ENCODE data around the gene TRMT5. TPM values are rescaled to one million over a fixed set of nuclear protein-coding genes. Genes with fewer than 3 reads are reported as not detected.

TRMT5 gene
- total and polyA plus RNA-seq, 2 experiments from 2014 or later = 6.5 to 14.3 TPM

DNA sequence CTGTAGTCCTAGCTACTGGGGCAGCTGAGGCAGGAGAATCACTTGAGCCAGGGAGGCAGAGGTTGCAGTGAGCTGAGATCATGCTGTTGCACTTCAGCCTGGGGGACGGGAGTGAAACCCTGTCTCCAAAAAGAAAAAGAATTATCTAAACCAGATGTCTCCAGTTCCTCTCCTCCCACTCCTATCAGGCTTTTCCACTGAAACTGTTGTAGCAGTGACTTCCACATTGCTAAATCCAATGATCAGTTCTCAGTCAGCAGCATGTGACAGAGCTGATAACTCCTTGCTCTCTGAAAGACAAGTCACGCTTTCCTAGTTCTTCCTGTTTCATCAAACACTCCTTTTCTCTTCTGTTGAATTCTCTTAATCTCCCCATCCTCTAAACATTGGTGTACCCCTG lies 8.7 kb upstream of the TRMT5 start:
- Histone ChIP-seq H3K4me3 (no peak overlapping the region), H3K79me2 (no peaks in the 10 kb centered on the region), H3K4me2 (no peak overlapping the region), H3K27me3 (no peaks in the 10 kb centered on the region), H3K4me1 (ENCODE audit: insufficient read depth) (no peaks in the 10 kb centered on the region), H4K20me1 (ENCODE audit: insufficient read depth, poor library complexity, severe bottlenecking) (no peaks in the 10 kb centered on the region), H3K9me2 (replicated peaks; ENCODE audit: insufficient read depth) (no peaks in the 10 kb centered on the region), H3K36me3 (replicated peaks; ENCODE audit: insufficient read depth, low read depth) (no peaks in the 10 kb centered on the region), H3K9me3 (ENCODE audit: low read depth) (no peaks in the 10 kb centered on the region), H2AFZ (no peak overlapping the region), H3K27ac (no peak overlapping the region)
- TF ChIP-seq EZH2phosphoT487 (IDR thresholded peaks at IDR 0.05; ENCODE audit: low read depth, severe bottlenecking, unreplicated experiment) (no peak), EZH2 (IDR thresholded peaks at IDR 0.05; ENCODE audit: borderline replicate concordance) (no peak)
- TF ChIP-seq, protein P1, sequence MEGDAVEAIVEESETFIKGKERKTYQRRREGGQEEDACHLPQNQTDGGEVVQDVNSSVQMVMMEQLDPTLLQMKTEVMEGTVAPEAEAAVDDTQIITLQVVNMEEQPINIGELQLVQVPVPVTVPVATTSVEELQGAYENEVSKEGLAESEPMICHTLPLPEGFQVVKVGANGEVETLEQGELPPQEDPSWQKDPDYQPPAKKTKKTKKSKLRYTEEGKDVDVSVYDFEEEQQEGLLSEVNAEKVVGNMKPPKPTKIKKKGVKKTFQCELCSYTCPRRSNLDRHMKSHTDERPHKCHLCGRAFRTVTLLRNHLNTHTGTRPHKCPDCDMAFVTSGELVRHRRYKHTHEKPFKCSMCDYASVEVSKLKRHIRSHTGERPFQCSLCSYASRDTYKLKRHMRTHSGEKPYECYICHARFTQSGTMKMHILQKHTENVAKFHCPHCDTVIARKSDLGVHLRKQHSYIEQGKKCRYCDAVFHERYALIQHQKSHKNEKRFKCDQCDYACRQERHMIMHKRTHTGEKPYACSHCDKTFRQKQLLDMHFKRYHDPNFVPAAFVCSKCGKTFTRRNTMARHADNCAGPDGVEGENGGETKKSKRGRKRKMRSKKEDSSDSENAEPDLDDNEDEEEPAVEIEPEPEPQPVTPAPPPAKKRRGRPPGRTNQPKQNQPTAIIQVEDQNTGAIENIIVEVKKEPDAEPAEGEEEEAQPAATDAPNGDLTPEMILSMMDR (IDR thresholded peaks at IDR 0.05; ENCODE audit: poor library complexity) = no peak
- DNase-seq (ENCODE audit: low spot score) = no peak
- 69% methylated on average over 2 of the region's 2 CpGs for WGBS (ENCODE audit: low lambda C conversion rate, missing lambda C conversion rate)

DNA sequence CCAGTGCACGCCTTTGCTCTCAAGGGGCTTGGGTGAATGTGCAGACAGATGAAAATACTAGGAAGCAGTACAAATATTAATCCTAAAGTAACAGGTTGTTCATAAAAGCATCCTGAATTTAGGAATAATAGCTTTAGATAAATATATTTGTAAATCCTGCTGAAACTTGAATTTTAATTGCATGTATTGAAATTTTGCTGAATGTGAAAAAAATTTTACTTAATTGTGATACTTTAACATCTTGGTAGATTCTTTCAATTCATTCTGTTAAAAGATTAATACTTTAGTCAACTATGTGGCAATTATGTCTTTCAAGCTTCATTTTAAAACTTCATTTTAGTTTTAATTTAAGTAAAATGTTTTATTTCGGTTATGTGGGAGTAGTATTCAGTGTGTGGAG lies 5.6 kb upstream of the TRMT5 start:
- Histone ChIP-seq H3K4me3 (no peak overlapping the region), H4K20me1 (ENCODE audit: insufficient read depth, poor library complexity, severe bottlenecking) (no peaks in the 10 kb centered on the region), H3K79me2 (peaks cover 17% of the 10 kb centered on the region), H3K9me2 (replicated peaks; ENCODE audit: insufficient read depth) (no peaks in the 10 kb centered on the region), H3K4me1 (ENCODE audit: insufficient read depth) (peaks cover 6% of the 10 kb centered on the region), H3K36me3 (replicated peaks; ENCODE audit: insufficient read depth, low read depth) (no peaks in the 10 kb centered on the region), H3K4me2 (no peak overlapping the region), H2AFZ (no peak overlapping the region), H3K9me3 (ENCODE audit: low read depth) (no peaks in the 10 kb centered on the region), H3K27me3 (no peaks in the 10 kb centered on the region), H3K27ac (no peak overlapping the region)
- no peak for DNase-seq (ENCODE audit: low spot score)
- 96% methylated on average over 2 of the region's 2 CpGs for WGBS (ENCODE audit: low lambda C conversion rate, missing lambda C conversion rate)
- TF ChIP-seq EZH2phosphoT487 (IDR thresholded peaks at IDR 0.05; ENCODE audit: low read depth, severe bottlenecking, unreplicated experiment) (no peak), EZH2 (IDR thresholded peaks at IDR 0.05; ENCODE audit: borderline replicate concordance) (no peak)
- TF ChIP-seq, protein P1 (IDR thresholded peaks at IDR 0.05; ENCODE audit: poor library complexity) = no peak

DNA sequence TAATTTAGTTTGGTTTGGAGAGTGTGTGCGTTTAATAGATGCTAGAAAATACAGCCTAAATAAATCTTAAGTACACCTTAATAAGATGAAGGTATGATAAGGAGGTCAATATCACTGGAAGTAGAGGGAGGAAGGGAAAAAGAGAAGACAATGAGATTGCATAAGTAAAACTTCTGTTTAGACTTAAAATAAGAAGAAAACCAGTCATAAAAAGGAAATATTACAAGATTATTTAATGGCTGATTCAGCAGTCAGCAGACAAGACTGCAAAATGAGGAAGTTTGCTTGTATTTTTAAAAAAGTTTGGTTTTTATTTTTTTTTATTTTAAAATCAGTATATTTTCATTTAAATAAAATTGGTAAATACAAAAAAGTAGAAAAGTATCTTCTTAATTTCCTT lies 3.3 kb upstream of the TRMT5 start:
- Histone ChIP-seq H3K27me3 (no peaks in the 10 kb centered on the region), H2AFZ (no peak overlapping the region), H3K4me3 (no peak overlapping the region), H4K20me1 (ENCODE audit: insufficient read depth, poor library complexity, severe bottlenecking) (no peaks in the 10 kb centered on the region), H3K4me1 (ENCODE audit: insufficient read depth) (peaks cover 10% of the 10 kb centered on the region), H3K4me2 (no peak overlapping the region), H3K36me3 (replicated peaks; ENCODE audit: insufficient read depth, low read depth) (no peaks in the 10 kb centered on the region), H3K79me2 (peaks cover 32% of the 10 kb centered on the region), H3K9me2 (replicated peaks; ENCODE audit: insufficient read depth) (no peaks in the 10 kb centered on the region), H3K27ac (no peak overlapping the region), H3K9me3 (ENCODE audit: low read depth) (no peaks in the 10 kb centered on the region)
- 92% methylated on average over 1 of the region's 1 CpG for WGBS (ENCODE audit: low lambda C conversion rate, missing lambda C conversion rate)
- TF ChIP-seq, protein P1 (IDR thresholded peaks at IDR 0.05; ENCODE audit: poor library complexity) = no peak
- no peak for TF ChIP-seq EZH2 (IDR thresholded peaks at IDR 0.05; ENCODE audit: borderline replicate concordance)
- TF ChIP-seq EZH2phosphoT487 (IDR thresholded peaks at IDR 0.05; ENCODE audit: low read depth, severe bottlenecking, unreplicated experiment) = no peak
- DNase-seq (ENCODE audit: low spot score) = no peak

All from hepatocyte (in vitro differentiated cells).